HEK293 (cell line): ENCODE data around the gene SSTR3.

Experiments used
- CTCF ChIP-seq: fragments of 450-650 bp; formaldehyde crosslinking; IDR thresholded peaks from 2 replicates; pipeline ENCODE4 v1.5.1; 2016; ENCODE audit warnings: missing biosample characterization, missing genetic modification characterization
- ZNF704 ChIP-seq: fragments of 450-650 bp; formaldehyde crosslinking; IDR thresholded peaks from 2 replicates; pipeline ENCODE4 v1.5.1; 2016; ENCODE audit warnings: missing biosample characterization, missing genetic modification characterization

GRCh38 chr22:37160027-37160426 is 52.2 kb downstream of the SSTR3 start:
- no peak for TF ChIP-seq CTCF
- no peak for TF ChIP-seq ZNF704 (tag by site-specific recombination)
